Muscle of leg (tissue), 11 donors: ENCODE results near the gene COL4A1. TPM values are rescaled to one million over a fixed set of nuclear protein-coding genes. Genes with fewer than 3 reads are reported as not detected.
"Not testable (repeated sequence)": the region's sequence is repeated elsewhere in the genome, so short reads cannot be mapped to it uniquely, and the experiment has no call there.

Source experiments
- DNase-seq: peaks from one replicate; pipeline ENCODE4 v3.0.0; 2013
- H3K27ac ChIP-seq: one replicate; pipeline ENCODE4 v1.5.1; 2013; ENCODE audit warnings: mild to moderate bottlenecking, low read length, control low read depth
- H3K27me3 ChIP-seq: one replicate; pipeline ENCODE4 v1.6.1; 2013; ENCODE audit warnings: low read length; ENCODE audit not compliant: control insufficient read depth, insufficient read depth
- H3K36me3 ChIP-seq: one replicate; pipeline ENCODE4 v1.6.1; 2013; ENCODE audit warnings: low read length; ENCODE audit not compliant: control insufficient read depth, insufficient read depth
- H3K4me1 ChIP-seq: one replicate; pipeline ENCODE4 v1.6.1; 2013; ENCODE audit warnings: low read length; ENCODE audit not compliant: control insufficient read depth, insufficient read depth
- H3K4me3 ChIP-seq: one replicate; pipeline ENCODE4 v1.5.1; 2013; ENCODE audit warnings: low read length, control low read depth
- H3K9me3 ChIP-seq: replicated peaks from 2 replicates; pipeline ENCODE4 v1.6.1; 2013; ENCODE audit warnings: low read depth, low read length; ENCODE audit not compliant: control insufficient read depth
- WGBS: methylation state at CpG from one replicate; pipeline ENCODE4 v1.1.5; 2013; ENCODE audit warnings: missing lambda C conversion rate; ENCODE audit not compliant: insufficient coverage; 5-methylcytosine and 5-hydroxymethylcytosine counted together
- polyA plus RNA-seq, 8 donors: library from polyadenylated mRNA; unstranded; fragments of 120-200 nt; gene quantifications; one replicate each; pipeline versions ENCODE4 v1.2.1 to v1.2.3, GENCODE V29; 2013; ENCODE audit warnings: inconsistent platforms in 1 of 8, low replicate concordance in 1 of 8; ENCODE audit not compliant: insufficient read length in 8 of 8, insufficient read depth in 1 of 8
- total RNA-seq: library from RNA; stranded (reverse); fragments of 120-200 nt; gene quantifications from one replicate; pipeline ENCODE4 v1.2.4, GENCODE V29; 2013

Gene COL4A1
- total and polyA plus RNA-seq, 9 donors: 583 to 861 (median 730) TPM

- Histone ChIP-seq H3K4me1 (peaks cover 38% of the 10 kb centered on the region), H3K36me3 (no peaks in the 10 kb centered on the region), H3K4me3 (no peak overlapping the region), H3K27me3 (peaks cover 18% of the 10 kb centered on the region), H3K27ac (no peak overlapping the region), H3K9me3 (no peaks in the 10 kb centered on the region)
- 70% methylated on average over 16 of the region's 19 CpGs for WGBS
- no peak for DNase-seq
Measured at GRCh38 chr13:110123041-110123809, 183.7 kb downstream of the COL4A1 start.

- Histone ChIP-seq H3K4me3 (no peak overlapping the region), H3K9me3 (no peaks in the 10 kb centered on the region), H3K27ac (no peak overlapping the region), H3K36me3 (no peaks in the 10 kb centered on the region), H3K4me1 (peaks cover 30% of the 10 kb centered on the region), H3K27me3 (peaks cover 21% of the 10 kb centered on the region)
- DNase-seq: no peak
- WGBS: 83% methylated on average over 2 of the region's 6 CpGs
Measured at GRCh38 chr13:110121422-110122083, 185.4 kb downstream of the COL4A1 start.

GRCh38 chr13:110119935-110120905 is 186.7 kb downstream of the COL4A1 start:
- H3K27ac ChIP-seq: no peak overlapping the region
- 87% methylated on average over 12 of the region's 18 CpGs for WGBS
- no peak overlapping the region for H3K4me3 ChIP-seq
- no peaks in the 10 kb centered on the region for H3K9me3 ChIP-seq
- no peaks in the 10 kb centered on the region for H3K36me3 ChIP-seq
- peaks cover 21% of the 10 kb centered on the region for H3K27me3 ChIP-seq
- no peak for DNase-seq
- H3K4me1 ChIP-seq: peaks cover 18% of the 10 kb centered on the region

- H3K27ac ChIP-seq: no peak overlapping the region
- no peak overlapping the region for H3K4me3 ChIP-seq
- no peaks in the 10 kb centered on the region for H3K9me3 ChIP-seq
- peaks cover 3% of the 10 kb centered on the region for H3K4me1 ChIP-seq
- H3K36me3 ChIP-seq: no peaks in the 10 kb centered on the region
- 77% methylated on average over 8 of the region's 11 CpGs for WGBS
- peaks cover 19% of the 10 kb centered on the region for H3K27me3 ChIP-seq
- no peak for DNase-seq
Measured at GRCh38 chr13:110118106-110118505, 188.9 kb downstream of the COL4A1 start.

- H3K36me3 ChIP-seq: no peaks in the 10 kb centered on the region
- H3K4me1 ChIP-seq: peaks cover 3% of the 10 kb centered on the region
- 11% methylated on average over 19 of the region's 23 CpGs for WGBS
- no peaks in the 10 kb centered on the region for H3K9me3 ChIP-seq
- H3K27me3 ChIP-seq: peaks cover 16% of the 10 kb centered on the region
- DNase-seq: peak; percentile 69
- H3K4me3 ChIP-seq: no peak overlapping the region
- H3K27ac ChIP-seq: no peak overlapping the region
Measured at GRCh38 chr13:110116072-110116487, 190.9 kb downstream of the COL4A1 start.

- no peaks in the 10 kb centered on the region for H3K9me3 ChIP-seq
- 17% methylated on average over 1 of the region's 5 CpGs for WGBS
- no peak for DNase-seq
- peaks cover 3% of the 10 kb centered on the region for H3K4me1 ChIP-seq
- H3K36me3 ChIP-seq: no peaks in the 10 kb centered on the region
- H3K4me3 ChIP-seq: no peak overlapping the region
- H3K27me3 ChIP-seq: peaks cover 14% of the 10 kb centered on the region
- no peak overlapping the region for H3K27ac ChIP-seq
Measured at GRCh38 chr13:110115591-110115990, 191.4 kb downstream of the COL4A1 start.

GRCh38 chr13:110114316-110114715 is 192.6 kb downstream of the COL4A1 start:
- no CpG with 5 or more reads among the region's 2 CpGs for WGBS

GRCh38 chr13:110113284-110113764 is 193.6 kb downstream of the COL4A1 start:
- H3K36me3 ChIP-seq: no peaks in the 10 kb centered on the region
- no peak overlapping the region for H3K4me3 ChIP-seq
- no peaks in the 10 kb centered on the region for H3K9me3 ChIP-seq
- H3K4me1 ChIP-seq: peaks cover 17% of the 10 kb centered on the region
- 20% methylated on average over 1 of the region's 2 CpGs for WGBS
- peaks cover 9% of the 10 kb centered on the region for H3K27me3 ChIP-seq
- DNase-seq: no peak
- H3K27ac ChIP-seq: no peak overlapping the region

More at GRCh38 chr13:110114316-110114715, 192.6 kb downstream of the COL4A1 start:
- H3K9me3 ChIP-seq: no peaks in the 10 kb centered on the region
- no peaks in the 10 kb centered on the region for H3K36me3 ChIP-seq
- no peak overlapping the region for H3K4me3 ChIP-seq
- H3K27me3 ChIP-seq: peaks cover 9% of the 10 kb centered on the region
- peaks cover 13% of the 10 kb centered on the region for H3K4me1 ChIP-seq
- no peak overlapping the region for H3K27ac ChIP-seq
- no peak for DNase-seq

GRCh38 chr13:110112379-110112778 is 194.6 kb downstream of the COL4A1 start:
- DNase-seq: not testable (repeated sequence)

More at GRCh38 chr13:110112379-110112778, 194.6 kb downstream of the COL4A1 start:
- not testable (repeated sequence) for H3K27ac ChIP-seq, H3K4me3 ChIP-seq, H3K9me3 ChIP-seq, H3K27me3 ChIP-seq, H3K36me3 ChIP-seq
- H3K4me1 ChIP-seq: peaks cover 14% of the 10 kb centered on the region
- WGBS: no CpG with 5 or more reads among the region's 6 CpGs
